GM20000 (cell line): ENCODE results near the gene CCT6B.
A peak's percentile ranks its signal among the peaks of the same experiment; 100 is the strongest.

Source experiments
- DNase-seq: peaks from one replicate; pipeline ENCODE4 v3.0.0; 2012; ENCODE audit warnings: low spot score
- CTCF ChIP-seq: IDR thresholded peaks from 2 replicates; pipeline ENCODE4 v1.5.1; 2012; ENCODE audit warnings: mild to moderate bottlenecking, control low read depth; ENCODE audit errors: extremely low read depth, missing control alignments

CCT6B gene

GRCh38 chr17:34989473-34989872 lies 28.2 kb upstream of the CCT6B start:
- no peak for DNase-seq
- no peak for TF ChIP-seq CTCF

GRCh38 chr17:34988644-34989043 lies 27.4 kb upstream of the CCT6B start:
- DNase-seq: no peak
- TF ChIP-seq CTCF: no peak

- no peak for TF ChIP-seq CTCF
Measured at GRCh38 chr17:34987232-34987631, 26.0 kb upstream of the CCT6B start.

GRCh38 chr17:34981538-34982241 lies 20.4 kb upstream of the CCT6B start:
- DNase-seq: no peak
- no peak for TF ChIP-seq CTCF

More at GRCh38 chr17:34987232-34987631, 26.0 kb upstream of the CCT6B start:
- DNase-seq: no peak

- peak; percentile 33 for TF ChIP-seq CTCF
- peak; percentile 96 for DNase-seq
Measured at GRCh38 chr17:34980681-34981537, 19.6 kb upstream of the CCT6B start.

GRCh38 chr17:34980353-34980680 lies 19.1 kb upstream of the CCT6B start, which contains the start of gene LIG3:
Gene LIG3 (plus strand): TSS chr17:34980512. CDS start chr17:34983006, 2,494 bp downstream.
- DNase-seq: peak; percentile 96

More at GRCh38 chr17:34980353-34980680, 19.1 kb upstream of the CCT6B start, which contains the start of gene LIG3:
- TF ChIP-seq CTCF: no peak
